Muscle of arm (tissue), 12 donors: ENCODE measurements around the gene ARID5A. TPM values are rescaled to one million over a fixed set of nuclear protein-coding genes. Genes with fewer than 3 reads are reported as not detected.

ENCODE experiments used
- DNase-seq: peaks from one replicate; pipeline ENCODE4 v3.0.0-alpha.2; 2013
- polyA plus RNA-seq, 12 donors: library from polyadenylated mRNA; unstranded; fragments of 120-200 nt; gene quantifications; one replicate each; pipeline ENCODE4 v1.2.1, GENCODE V29; 2013; ENCODE audit not compliant: insufficient read length in 12 of 12

The ARID5A gene
- polyA plus RNA-seq, 12 donors: 16.4 to 41.6 (median 25.9) TPM; not detected in 1

DNA sequence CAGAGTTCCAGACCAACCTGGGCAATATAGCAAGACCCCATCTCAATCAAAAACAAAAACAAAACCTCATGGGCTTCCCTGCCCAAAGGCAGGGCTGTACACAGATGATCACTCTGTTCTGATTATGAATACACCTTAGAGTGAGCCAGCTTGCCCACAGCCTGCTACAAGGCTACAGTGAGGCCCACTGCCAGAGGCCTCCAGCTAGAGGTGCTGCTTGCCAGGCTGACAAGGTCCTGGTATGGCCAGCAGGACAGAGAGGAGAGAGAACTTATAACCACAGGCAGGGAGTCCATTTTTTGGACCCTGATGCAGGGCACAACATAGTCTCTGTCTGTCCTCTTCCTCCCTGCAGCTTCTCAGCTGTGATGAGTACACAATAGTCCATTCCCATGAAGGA, 60.0 kb downstream of the ARID5A start:
- DNase-seq: no peak

DNA sequence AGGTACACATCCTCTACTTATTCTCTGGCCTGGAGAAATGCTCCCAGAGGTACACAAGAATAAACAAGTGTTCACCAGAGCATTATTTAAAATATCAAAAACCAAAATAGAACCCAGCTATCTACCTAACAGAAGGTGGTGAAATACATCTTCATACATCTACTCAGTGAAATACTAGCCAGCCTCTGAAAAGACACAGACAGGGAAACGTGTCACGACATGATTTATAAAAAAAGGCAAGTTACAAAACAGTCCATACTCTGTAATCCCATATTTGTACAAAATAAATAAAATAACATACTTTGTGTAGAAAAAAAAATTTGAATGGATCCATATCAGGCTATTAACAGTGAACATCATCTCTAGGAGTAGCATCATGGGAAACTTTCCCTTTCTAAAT, 63.4 kb downstream of the ARID5A start:
- DNase-seq: no peak

DNA sequence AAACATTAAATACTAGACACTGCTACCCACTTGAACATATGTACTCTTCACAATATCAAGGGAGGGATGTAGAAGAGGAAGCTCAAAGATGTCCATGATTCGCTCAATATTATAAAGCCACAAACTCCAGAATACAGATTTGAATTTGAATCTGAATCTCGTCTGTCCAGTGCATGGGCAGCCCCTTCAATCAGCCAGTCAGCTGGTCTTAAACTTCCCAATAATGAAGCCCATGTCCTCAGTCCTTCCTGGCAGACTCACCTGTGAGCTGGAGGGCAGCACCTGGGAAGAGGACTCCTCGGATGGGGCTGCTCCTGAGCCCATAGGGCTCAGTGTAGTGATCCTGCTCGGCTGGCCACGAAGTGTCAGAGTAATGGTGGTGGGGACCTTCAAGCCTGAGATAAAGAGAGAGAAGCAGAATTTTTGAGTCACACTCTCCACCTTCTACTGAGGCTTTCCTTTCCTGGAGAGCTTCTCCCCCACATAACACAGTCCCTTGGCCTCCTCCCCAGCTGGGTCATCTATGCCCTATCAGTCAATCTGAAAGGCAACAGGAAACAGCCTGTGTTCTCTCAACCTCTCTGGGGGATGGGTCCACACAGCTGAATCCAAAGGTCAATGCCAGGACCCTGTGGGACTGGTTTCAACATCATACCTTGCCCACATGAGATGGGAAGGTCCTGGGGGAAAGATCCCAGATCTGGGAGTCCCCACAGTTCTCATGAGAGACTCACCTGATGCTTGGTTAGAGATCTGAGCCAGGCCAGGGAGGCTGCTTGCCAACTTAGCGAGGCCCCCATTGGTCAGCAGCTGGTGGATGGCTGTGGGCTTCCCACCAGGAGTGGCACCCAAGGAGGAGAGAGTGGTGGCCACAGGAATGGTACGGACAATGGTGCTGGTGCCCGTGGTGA, 65.1 kb downstream of the ARID5A start:
- DNase-seq: no peak

Other genes starting within 250 kb of the ARID5A start
- 100 to 1,000 TPM in 3 of 12 donors, 10 to 100 TPM in 8, not detected in 1; 78.7 to 118 (median 91.1) TPM for gene SNRNP200, start 231.2 kb upstream of the ARID5A start, polyA plus RNA-seq
- 1 to 10 TPM in 10 of 12 donors, not detected in 2; 2.2 to 5.3 (median 3.4) TPM for gene ITPRIPL1, start 211.4 kb upstream of the ARID5A start, polyA plus RNA-seq
- 10 to 100 TPM in 6 of 12 donors, 1 to 10 TPM in 5, not detected in 1; 5.2 to 16.7 (median 10.1) TPM for gene NCAPH, start 201.0 kb upstream of the ARID5A start, polyA plus RNA-seq
- gene NEURL3, start 31.4 kb upstream of the ARID5A start, polyA plus RNA-seq: under 1 TPM in 7 of 12 donors, not detected in 5; 0.09 to 0.56 (median 0.31) TPM
- 10 to 100 TPM in 11 of 12 donors, not detected in 1; 27.3 to 40.5 (median 34.2) TPM for gene KANSL3, start 101.6 kb downstream of the ARID5A start, polyA plus RNA-seq
- gene FER1L5, start 106.0 kb downstream of the ARID5A start, polyA plus RNA-seq: 1 to 10 TPM in 7 of 12 donors, under 1 TPM in 3, not detected in 2; 0.35 to 3.8 (median 2.1) TPM
- gene LMAN2L, start 203.3 kb downstream of the ARID5A start, polyA plus RNA-seq: 10 to 100 TPM in 11 of 12 donors, not detected in 1; 19.1 to 32.5 (median 26.8) TPM
- gene CNNM4, start 224.2 kb downstream of the ARID5A start, polyA plus RNA-seq: 10 to 100 TPM in 11 of 12 donors, not detected in 1; 16.7 to 42.7 (median 25.5) TPM